Measurements from ENCODE around the gene RBMS3.
"Not testable (repeated sequence)": the region's sequence is repeated elsewhere in the genome, so short reads cannot be mapped to it uniquely, and the experiment has no call there.

Gene RBMS3

DNA sequence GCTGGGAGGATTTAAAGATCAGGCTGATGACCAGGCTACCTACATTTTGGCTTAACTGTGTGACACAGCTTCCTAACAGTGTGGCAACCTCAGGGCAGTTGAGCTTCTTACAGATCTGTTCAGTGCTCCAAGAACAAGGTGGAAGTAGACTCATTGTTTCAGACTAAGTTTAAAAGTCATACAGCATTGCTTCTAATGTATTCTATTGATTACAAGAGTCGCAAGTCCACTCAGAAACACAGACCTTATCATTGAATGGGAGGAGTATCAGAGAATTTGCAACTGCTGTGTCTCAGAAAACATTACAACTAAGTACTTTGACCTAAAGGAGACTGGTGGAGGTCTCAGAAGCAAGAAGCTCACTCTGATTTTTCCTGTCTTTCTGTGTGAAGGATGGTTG lies 746.0 kb downstream of the RBMS3 start:
- DNase-seq (ENCODE audit: low read depth) = no peak

DNA sequence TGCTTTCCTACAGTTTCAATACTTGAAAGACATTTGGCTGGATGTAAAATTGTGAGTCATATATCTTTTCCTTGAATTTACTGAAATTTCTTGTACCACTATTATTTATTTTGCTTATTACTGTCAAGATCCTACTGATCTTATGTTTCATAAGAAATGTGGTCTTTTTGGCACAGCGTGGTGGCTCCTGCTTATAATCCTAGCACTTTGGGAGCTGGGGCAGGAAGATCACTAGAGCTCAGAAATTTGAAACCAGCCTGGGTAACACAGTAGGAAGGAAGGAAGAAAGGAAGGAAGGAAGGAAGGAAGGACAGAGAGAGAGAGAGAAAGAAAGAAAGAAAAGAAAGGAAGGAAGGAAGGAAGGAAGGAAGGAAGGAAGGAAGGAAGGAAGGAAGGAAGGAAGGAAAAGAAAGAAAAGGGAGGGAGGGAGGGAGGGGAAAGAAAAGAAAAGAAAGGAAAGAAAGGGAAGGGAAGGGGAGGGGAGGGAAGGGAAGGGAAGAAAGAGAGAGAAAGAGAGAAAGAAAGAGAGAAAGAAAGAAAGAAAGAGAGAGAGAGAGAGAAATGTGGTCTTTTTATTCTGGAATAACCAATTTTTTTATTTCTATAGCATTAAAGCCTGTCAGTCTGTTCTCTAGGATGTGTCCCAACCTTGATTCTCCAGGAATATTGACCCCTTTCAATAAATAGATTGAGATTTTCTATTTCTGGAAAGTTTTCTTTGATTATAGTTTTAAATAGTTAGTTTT lies 753.5 kb downstream of the RBMS3 start:
- DNase-seq (ENCODE audit: low read depth) = no peak

DNA sequence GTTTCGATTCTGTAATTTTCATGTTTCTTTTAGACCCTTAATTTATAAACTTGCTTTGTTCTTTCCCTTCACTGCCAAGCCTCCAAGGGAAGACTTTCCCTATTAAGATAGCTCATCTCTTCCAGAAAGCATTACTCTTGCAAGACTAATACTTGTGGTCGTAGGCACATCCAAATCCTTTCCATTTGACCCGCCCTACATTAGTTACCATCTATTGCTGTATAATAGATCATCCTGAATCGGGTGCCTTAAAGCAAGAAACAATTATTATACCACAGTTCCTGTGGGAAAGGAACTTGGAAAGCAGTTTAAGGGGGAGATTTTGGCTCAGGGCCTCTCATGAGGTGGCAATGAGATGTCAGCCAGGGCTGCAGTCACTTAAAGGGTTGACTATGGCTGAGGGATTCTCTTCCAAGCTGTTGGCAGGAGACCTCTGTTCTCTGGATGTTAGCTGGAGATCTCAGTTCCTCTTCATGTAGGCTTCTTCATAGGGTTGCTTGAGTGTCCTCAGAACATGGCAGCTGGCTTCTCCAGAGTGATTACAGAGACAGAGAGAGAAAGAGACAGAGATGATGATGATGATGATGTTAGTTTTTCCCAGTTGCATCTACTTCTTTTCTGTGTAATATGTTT lies 755.2 kb downstream of the RBMS3 start:
- no peak for DNase-seq (ENCODE audit: low read depth)

DNA sequence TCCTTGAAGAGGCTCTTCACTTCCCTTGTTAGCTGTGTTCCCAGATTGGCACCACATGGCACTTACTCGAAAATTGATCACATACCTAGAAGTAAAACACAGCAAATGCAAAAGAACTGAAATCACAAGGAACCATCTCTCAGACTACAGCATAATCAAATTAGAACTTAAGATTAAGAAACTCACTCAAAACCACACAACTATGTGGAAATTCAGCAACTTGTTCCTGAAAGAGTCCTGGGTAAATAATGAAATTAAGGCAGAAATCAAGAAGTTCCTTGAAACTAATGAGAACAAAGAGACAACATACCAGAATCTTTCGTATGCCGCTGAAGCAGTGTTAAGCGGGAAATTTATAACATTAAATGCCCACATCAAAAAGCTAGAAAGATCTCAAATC lies 759.3 kb downstream of the RBMS3 start:
- DNase-seq (ENCODE audit: low read depth) = no peak

DNA sequence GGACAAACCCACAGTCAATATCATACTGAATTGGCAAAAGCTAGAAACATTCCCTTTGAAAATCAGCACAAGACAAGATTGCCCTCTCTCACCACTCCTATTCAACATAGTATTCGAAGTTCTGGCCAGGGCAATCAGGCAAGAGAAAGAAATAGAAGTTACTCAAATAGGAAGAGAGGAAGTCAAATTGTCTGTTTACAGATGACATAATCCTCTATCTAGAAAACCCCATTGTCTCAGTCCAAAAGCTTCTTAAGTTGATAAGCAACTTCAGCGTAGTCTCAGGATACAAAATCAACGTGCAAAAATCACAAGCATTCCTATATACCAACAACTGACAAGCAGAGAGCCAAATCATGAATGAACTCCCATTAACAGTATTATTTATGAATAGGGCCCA lies 760.6 kb downstream of the RBMS3 start:
- DNase-seq (ENCODE audit: low read depth) = not testable (repeated sequence)

DNA sequence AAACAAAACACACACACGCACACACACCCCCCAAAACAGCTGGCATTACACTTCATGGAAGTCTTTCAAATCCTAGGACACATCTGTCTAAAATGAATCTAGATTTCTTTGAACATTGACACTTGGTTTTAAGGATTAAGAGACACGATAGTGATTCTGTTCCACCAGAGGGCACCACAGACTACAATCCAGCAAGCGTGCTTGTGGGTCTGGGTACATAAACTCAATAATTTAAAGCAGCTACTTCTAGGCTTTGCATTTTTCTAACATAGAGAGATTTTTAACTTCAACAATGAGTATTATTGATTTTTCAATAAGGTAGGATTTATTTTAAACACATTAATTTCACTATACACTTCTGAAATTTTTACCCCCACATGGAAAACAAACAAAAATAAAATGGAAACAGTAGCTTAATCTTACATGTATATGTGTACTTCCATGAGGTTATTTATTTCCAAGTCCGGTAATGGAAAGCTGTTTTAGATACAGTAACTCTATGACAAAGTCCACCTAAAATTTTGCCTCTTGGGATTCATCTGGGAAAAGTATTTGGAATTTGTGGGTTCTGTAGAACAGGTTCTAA lies 761.5 kb downstream of the RBMS3 start:
- peak; percentile 76 for DNase-seq (ENCODE audit: low read depth)

DNA sequence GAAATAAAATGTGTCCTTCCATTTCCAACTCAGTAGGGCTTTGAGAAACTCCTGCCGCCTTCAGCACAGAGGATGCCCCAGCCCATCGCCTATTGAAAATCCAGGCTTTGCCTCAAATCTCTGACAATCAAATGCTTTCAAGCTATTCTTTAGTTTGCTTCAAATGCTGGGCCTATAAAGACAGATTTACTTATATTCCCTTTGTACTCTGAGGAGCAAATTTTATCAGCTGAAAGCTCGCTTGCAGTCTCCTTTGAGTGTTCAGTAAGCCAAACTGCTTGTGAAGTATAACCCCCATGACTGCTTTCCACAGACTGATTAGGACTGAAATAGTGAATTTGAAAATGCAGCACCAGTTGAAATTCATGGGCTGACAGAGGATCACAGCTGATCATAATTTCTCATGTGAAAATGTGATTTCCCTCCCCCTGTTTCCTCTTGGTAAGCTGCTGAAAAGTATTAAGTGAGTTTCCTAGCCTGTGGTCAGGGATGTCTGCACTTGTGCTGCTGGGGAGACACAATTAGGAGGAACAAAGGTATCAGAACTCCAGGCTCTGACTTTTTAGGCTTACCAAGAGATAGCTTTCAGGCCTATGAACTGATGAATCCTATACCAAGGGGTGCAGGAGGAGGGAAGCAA lies 762.2 kb downstream of the RBMS3 start:
- DNase-seq (ENCODE audit: low read depth) = no peak

DNA sequence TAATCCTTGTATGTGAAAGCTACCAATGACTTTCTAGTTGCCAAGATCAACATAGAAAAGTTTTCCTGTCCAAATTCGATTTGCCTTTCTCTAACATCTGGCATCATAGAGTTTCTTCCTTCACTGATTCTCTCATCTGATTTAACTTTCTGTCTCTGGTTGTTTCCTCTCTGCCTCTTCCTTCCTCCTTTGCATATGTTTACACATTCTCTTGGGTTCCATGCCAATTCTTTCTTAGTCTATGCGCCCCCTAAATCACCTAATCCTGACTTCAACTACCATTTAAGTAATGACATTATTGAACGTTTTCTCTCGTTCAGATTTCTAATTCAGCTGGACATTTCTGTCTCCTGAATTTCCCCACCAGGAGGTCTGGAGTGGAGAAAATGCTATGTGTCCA lies 763.6 kb downstream of the RBMS3 start:
- DNase-seq (ENCODE audit: low read depth) = no peak

DNA sequence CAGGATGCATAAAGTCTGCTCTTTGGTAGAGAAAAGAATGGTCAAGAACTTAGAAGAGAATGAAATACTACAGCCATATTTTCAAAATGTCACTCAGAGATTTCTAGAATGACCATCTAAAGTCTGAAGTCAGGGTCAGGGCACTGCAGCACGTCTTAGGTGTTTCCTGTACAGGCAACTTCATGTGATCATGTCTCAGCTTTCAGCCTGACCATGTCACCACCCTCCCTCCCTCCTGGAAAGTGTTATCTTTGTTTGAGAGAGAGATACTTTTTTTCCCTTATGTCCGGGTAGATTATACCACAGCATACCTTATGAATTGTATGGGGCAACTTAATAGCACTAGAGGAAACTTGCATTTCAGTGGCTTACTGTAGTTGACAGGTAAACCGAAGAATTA lies 767.6 kb downstream of the RBMS3 start:
- DNase-seq (ENCODE audit: low read depth) = no peak

DNA sequence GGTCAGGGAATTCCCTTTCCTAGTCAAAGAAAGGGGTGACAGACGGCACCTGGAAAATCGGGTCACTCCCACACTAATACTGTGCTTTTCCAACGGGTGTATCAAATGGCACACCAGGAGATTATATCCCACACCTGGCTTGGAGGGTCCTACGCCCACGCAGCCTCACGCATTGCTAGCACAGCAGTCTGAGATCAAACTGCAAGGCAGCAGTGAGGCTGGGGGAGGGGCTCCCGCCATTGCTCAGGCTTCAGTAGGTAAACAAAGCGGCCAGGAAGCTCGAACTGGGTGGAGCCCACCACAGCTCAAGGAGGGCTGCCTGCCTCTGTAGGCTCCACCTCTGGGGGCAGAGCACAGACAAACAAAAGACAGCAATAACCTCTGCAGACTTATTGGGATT lies 769.2 kb downstream of the RBMS3 start:
- not testable (repeated sequence) for DNase-seq (ENCODE audit: low read depth)

DNA sequence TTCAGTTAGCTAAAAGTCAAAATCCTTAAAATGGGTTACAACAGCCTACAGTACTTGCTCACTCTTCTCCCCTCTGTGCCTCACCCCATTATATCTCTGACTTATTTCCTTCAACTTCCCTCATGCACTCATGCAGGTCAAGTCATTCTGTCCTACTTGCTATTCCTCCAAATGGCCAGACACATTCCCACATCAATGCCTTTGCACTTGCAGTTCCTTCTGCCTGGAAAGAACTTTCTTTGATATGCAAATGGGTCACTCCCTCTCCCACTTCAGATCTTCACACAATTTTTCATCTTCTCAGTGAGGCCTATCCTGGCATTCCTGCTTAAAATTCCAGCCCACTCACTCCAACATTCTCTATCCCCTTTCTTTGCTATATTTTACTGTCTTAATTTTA lies 778.4 kb downstream of the RBMS3 start:
- no peak for DNase-seq (ENCODE audit: low read depth)

Measured in fibroblast of the conjunctiva (primary cell).